ENCODE measurements around the gene CSAD.

CSAD gene

DNA sequence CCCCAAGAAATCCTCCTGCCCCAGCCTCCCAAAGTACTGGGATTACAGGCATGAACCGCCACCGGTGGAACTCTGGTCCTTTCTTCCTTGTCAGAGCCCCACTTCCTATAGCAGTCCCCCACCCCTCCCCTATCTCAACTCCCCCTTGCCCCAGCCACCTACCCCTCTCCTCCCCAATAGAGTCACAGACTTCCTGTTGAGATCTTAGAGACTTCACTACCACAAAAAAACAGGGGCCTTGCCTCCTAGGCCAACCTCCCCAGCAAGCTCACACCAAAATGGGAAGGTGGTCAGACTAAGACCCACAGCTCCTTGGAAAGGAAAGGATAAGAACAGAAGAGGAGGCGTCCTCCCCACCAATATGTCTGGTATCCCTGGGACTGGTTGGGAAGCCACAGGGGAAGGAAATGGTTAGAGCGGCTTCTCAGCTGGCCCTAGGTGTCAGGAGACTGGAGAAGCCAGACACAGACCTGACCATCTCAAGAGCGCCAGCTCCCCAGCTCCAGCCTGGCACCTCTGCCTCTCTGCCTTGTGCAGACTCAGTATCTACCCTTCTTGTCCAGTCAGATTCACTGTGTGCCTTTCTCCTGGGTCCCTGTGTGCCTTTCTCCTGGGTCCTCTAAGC lies 17.9 kb upstream of the CSAD start:
- DNase-seq = no peak

GRCh38 chr12:53197011-53197640 lies 16.4 kb upstream of the CSAD start:
- no peak for DNase-seq

- DNase-seq = no peak
Observed at GRCh38 chr12:53196486-53196885, 15.8 kb upstream of the CSAD start.

DNA sequence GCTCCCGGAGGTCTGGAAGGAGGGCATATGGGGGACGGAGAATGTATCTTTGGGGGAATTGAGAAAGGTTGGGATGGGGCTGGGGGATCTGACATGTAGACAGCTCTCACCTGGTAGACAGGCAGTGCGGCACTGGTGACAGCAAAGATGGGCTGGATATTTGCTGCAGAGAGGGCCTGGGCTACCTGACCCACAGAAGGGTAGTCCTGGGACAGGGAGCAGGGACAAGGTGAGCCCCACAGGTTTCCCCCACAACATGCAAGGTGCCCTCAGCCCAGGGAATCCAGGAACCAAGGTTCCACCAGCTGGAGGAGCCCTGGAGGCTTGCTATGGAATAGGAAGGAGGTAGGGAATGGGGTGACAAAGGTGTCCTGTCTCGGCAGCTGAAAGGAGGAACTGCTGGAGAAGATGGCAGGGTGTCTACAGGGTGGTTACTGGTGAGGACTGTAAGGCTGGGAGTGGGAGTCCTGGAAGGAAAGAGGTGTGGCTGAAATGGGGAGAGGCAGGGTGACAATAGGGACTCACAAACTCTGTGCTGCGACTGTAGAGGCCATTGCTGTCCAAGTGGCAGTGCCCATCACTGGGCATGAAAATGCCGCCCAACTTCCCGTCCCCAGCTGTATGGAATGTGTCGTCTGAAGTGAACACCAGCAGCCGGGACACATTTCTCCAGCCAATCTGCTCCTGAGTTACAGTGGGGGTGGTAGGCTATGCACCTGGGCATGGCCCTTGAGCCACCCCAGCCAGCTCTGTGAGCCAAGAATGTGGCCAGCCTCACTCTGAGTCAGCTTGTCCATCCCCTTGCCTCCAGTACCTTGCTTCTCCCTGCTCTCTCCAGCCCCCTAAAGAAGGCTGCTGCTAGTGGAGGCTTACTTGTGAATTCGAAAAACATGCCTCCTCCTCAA lies 15.0 kb upstream of the CSAD start:
- DNase-seq = no peak

- DNase-seq = no peak
Observed at GRCh38 chr12:53194973-53195372, 14.2 kb upstream of the CSAD start.

DNA sequence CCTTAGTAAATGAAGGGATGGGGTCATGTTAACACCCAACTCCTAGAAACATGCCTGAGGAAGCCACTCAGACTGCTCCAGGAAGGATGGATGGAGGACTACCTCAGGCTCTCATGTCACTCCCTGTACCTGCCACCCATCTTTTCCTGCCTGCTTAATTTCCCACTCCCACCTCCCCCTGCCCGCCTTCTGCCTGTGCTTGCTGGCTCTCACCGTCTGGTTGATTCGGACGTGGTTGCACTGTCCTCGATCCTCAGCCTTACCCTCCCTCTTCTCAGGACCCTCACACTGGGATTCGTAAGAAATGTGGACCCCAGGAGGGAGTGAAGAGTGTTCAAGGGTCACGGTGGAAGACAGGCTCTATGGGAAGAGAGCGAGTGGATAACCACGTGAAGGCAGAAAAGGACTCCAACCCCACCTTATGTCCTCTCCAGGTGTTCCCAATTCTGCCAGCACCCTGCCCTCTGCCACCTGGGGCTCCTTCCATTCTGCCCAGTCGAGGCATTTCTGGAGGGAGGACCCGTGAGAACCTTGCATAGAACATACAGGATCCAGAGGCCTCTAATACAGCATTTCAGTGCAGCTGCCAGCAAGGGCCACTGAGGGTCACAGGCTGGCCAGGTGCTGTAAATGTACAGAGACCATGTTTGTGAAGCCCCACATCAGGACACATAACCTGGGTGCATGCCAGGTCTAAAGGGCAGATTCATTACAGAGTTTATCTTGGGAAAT lies 13.4 kb upstream of the CSAD start:
- DNase-seq = no peak

GRCh38 chr12:53193040-53193439 lies 12.3 kb upstream of the CSAD start:
- no peak for DNase-seq

GRCh38 chr12:53192531-53193021 lies 11.9 kb upstream of the CSAD start:
- no peak for DNase-seq

GRCh38 chr12:53191885-53192530 lies 11.3 kb upstream of the CSAD start:
- DNase-seq = no peak

DNA sequence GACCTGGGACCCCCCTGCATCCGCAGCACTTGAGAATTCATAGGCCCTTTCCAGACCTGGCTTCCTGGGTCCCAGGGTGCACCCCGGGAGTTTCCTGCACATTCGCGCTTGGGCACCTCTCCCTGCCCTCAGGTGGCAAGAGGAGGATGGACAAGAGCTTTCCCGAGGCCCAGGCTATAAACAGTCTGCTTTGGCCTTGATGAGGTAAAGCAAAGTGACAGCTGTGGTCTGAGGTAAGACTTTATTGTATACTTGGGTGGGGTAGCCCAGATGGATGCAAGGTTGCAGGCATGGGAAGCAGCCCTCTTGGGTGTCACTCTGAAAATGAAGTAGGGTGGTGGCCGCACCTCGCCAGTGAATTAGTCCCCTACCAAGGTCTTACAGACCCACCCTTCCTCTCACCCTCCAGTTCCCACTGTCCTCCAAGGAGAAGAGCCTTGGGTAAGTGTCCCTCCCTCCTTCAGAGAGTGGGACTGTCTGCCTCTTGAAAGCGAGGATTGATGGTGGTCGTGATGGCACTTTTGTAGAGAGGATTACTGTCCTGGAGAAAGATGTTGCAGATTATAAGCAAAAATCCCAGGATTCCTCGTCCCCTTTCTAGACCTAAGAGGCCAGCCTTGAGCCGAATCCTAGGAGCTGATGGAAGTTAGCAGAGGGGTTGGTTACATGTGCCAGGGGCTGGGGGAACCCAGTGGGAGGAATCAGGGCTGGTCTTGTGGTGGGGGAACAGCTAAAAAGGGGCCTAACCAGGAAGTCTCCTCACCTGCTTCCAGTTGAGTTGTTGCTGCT lies 10.6 kb upstream of the CSAD start:
- no peak for DNase-seq

- peak; percentile 68 for DNase-seq
Observed at GRCh38 chr12:53190108-53190729, 9.5 kb upstream of the CSAD start.

- no peak for DNase-seq
Observed at GRCh38 chr12:53187145-53187899, 6.6 kb upstream of the CSAD start.

GRCh38 chr12:53186745-53187144 lies 6.0 kb upstream of the CSAD start:
- DNase-seq = no peak

DNA sequence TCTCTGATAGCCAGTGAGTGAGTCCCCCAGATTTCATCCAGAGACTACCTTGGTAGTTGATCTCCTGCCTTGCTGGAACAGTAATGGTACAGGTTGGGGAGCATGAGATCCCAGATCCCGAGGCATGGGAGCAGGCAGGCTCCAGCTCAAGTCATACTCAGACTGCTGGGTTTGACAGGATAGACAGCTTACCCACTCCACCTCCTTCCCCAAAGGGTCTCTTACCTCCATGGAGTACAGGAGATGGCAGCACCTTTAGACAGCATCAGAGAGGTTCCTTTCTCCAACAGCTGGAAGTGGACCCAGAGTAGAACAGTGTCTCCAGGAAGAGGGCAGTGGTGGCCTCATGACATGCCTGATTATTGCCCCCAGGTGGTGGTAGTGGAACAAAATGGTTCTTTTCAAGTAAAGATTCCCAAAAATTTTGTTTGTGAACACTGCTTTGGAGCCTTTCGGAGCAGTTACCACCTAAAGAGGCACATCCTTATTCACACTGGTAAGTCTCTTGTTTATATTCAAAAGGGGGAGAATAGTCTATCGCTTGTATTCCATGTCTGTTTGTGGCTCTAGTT lies 4.9 kb upstream of the CSAD start:
- DNase-seq = no peak

GRCh38 chr12:53184828-53185227 lies 4.1 kb upstream of the CSAD start:
- no peak for DNase-seq

DNA sequence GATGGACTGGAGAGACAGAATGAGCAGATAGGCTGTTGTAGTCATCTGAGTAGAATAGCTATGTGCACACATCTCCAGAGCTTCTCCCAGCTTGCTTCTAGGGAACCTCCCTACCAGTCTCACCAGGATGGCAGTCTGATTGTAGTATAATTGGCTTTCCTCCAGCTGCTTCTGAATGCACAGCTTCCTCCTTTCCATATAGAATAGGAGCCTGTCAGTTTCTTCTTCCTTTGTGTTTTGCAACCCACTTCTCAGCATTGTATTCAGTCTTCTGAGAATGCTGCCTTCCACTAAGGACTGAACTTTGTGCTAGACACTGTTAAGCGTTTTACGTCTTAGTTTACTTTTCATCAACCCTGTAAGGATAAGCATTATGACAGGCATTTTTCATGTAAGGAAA lies 2.2 kb upstream of the CSAD start:
- DNase-seq = no peak

DNA sequence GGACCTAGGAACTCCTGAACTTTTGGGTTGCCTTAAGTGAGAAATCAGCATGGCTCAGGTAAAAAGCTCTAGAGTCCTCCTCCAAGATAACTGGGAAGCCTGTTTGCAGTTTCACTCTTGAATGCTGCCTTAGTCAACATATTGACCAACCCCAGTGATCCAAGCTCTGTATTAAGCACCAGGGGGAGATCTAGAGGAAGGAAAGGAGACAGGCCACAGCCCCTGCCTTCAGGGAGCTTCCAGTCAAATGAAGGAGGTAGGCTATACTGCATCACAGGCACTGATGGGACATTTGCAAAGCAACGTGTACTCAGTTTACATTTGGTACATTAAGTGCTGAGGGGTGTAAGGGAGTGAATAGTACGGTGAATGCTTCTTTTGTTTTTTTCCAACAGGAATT lies 1.2 kb upstream of the CSAD start:
- DNase-seq = no peak

- DNase-seq = peak; percentile 73
Observed at GRCh38 chr12:53180931-53181645, 363 bp upstream of the CSAD start.

DNA sequence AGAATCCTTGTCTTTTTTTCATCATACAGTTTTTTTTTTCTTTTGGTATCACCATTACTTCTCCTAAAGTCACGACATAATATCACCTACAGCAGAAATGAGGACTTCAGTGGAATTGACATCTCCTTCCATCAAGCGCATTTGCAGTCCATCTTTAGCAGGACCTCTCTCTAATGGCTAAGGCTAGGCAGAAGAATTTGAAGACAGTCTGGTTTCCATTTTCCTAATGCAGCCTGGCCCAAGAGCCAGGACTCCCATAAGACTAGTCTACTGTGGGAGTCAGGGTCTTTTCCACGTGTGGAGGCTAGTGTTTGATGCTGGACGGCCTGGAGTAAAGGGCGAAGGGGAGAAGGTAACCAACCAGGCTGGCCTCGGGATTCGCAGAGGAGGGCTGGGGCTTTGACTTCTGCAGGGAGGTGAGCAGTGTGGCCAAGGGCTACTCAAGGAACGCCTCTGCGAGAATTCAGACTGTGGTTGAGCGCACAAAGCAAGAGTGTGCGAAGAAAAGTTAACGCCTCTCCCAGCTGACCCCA lies 972 bp downstream of the CSAD start:
- no peak for DNase-seq

Data from fibroblast of upper back skin (primary cell).